ENCODE results near the gene B4GALT6. TPM values are rescaled to one million over a fixed set of nuclear protein-coding genes. Genes with fewer than 3 reads are reported as not detected.

The B4GALT6 gene
- polyA plus RNA-seq, 1 donor from 2014 or later, result 19.4 TPM

DNA sequence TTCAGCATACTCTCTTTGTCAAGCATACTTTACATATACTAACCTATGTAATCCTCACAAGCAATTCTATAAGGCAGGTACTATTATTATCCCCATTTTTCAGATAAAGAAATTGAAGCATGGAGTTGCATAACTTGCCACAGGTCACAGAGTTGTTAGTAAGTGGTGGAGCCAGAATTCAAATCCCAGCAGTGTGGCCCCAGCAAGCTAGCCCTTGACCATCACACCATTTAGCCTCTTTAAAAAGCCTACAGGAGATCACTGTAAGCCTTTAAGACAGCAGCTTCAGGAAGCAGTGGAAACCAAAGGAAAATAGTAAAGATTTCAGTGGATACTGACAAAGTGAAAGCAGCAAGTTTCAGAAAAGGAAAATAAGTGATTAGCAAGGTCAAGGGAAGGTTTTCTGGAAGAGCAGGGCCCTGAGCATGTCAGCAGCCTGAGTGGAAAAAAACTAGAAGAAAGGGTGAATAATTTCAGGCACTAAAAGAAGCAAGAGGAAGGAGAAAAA is 11.7 kb downstream of the B4GALT6 start:
- no peak for TF ChIP-seq EZH2 (IDR thresholded peaks at IDR 0.05; ENCODE audit: borderline replicate concordance, insufficient read depth, low read length, poor library complexity, severe bottlenecking)
- no peak for TF ChIP-seq POLR2AphosphoS5 (IDR thresholded peaks at IDR 0.05)
- no peak for TF ChIP-seq RAD21 (conservative IDR thresholded peaks at IDR 0.05)
- TF ChIP-seq MXI1 (conservative IDR thresholded peaks at IDR 0.05; ENCODE audit: poor library complexity, severe bottlenecking), result no peak
- TF ChIP-seq TAF1 (IDR thresholded peaks at IDR 0.05; ENCODE audit: low read depth), result no peak
- no peak for TF ChIP-seq SMC3 (conservative IDR thresholded peaks at IDR 0.05; ENCODE audit: poor library complexity)
- TF ChIP-seq, protein P1, sequence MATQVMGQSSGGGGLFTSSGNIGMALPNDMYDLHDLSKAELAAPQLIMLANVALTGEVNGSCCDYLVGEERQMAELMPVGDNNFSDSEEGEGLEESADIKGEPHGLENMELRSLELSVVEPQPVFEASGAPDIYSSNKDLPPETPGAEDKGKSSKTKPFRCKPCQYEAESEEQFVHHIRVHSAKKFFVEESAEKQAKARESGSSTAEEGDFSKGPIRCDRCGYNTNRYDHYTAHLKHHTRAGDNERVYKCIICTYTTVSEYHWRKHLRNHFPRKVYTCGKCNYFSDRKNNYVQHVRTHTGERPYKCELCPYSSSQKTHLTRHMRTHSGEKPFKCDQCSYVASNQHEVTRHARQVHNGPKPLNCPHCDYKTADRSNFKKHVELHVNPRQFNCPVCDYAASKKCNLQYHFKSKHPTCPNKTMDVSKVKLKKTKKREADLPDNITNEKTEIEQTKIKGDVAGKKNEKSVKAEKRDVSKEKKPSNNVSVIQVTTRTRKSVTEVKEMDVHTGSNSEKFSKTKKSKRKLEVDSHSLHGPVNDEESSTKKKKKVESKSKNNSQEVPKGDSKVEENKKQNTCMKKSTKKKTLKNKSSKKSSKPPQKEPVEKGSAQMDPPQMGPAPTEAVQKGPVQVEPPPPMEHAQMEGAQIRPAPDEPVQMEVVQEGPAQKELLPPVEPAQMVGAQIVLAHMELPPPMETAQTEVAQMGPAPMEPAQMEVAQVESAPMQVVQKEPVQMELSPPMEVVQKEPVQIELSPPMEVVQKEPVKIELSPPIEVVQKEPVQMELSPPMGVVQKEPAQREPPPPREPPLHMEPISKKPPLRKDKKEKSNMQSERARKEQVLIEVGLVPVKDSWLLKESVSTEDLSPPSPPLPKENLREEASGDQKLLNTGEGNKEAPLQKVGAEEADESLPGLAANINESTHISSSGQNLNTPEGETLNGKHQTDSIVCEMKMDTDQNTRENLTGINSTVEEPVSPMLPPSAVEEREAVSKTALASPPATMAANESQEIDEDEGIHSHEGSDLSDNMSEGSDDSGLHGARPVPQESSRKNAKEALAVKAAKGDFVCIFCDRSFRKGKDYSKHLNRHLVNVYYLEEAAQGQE (IDR thresholded peaks at IDR 0.05; ENCODE audit: borderline replicate concordance), result no peak
- no peak for TF ChIP-seq EP300 (conservative IDR thresholded peaks at IDR 0.05; ENCODE audit: poor library complexity, severe bottlenecking)
- TF ChIP-seq, protein P2, sequence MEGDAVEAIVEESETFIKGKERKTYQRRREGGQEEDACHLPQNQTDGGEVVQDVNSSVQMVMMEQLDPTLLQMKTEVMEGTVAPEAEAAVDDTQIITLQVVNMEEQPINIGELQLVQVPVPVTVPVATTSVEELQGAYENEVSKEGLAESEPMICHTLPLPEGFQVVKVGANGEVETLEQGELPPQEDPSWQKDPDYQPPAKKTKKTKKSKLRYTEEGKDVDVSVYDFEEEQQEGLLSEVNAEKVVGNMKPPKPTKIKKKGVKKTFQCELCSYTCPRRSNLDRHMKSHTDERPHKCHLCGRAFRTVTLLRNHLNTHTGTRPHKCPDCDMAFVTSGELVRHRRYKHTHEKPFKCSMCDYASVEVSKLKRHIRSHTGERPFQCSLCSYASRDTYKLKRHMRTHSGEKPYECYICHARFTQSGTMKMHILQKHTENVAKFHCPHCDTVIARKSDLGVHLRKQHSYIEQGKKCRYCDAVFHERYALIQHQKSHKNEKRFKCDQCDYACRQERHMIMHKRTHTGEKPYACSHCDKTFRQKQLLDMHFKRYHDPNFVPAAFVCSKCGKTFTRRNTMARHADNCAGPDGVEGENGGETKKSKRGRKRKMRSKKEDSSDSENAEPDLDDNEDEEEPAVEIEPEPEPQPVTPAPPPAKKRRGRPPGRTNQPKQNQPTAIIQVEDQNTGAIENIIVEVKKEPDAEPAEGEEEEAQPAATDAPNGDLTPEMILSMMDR (IDR thresholded peaks at IDR 0.05; ENCODE audit: poor library complexity, severe bottlenecking), result no peak
- Histone ChIP-seq H4K20me1 (ENCODE audit: insufficient read depth) (no peaks in the 10 kb centered on the region), H3K27me3 (ENCODE audit: insufficient read depth, low read depth, low read length) (no peaks in the 10 kb centered on the region), H3K4me3 (ENCODE audit: low read length) (no peak overlapping the region), H3K9ac (ENCODE audit: low read length) (no peak overlapping the region), H3K9me3 (ENCODE audit: low read length) (no peaks in the 10 kb centered on the region), H3F3A (ENCODE audit: insufficient read depth, low read length, poor library complexity, severe bottlenecking) (no peaks in the 10 kb centered on the region), H3K79me2 (replicated peaks; ENCODE audit: insufficient read depth, low read length) (peaks cover 18% of the 10 kb centered on the region), H3K36me3 (ENCODE audit: insufficient read depth, low read length) (no peaks in the 10 kb centered on the region), H3K9me2 (ENCODE audit: insufficient read depth, low read length) (no peaks in the 10 kb centered on the region), H3K4me2 (ENCODE audit: low read length) (no peak overlapping the region), H3K27ac (ENCODE audit: low read length) (no peak overlapping the region), H2AFZ (ENCODE audit: low read depth, low read length) (no peak overlapping the region)

DNA sequence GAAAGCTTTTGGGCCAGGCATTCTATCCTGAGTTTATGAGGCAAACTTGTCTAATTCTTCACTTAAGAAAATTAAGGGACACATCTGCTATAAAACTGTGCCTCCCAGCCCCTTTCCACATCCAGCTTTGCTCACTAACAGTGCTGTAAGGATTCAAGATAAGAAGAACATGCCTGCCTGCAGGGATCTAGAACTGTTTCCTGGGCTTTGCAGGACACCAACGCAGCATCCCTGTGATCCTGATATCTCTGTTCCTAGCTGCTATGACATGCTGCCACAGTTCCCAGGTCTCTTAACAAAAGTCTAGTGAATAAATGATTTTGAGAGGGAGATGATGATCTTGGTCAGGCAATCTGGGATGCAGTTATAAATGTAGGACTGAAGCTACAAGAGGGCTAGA is 12.4 kb downstream of the B4GALT6 start:
- Histone ChIP-seq H3K36me3 (ENCODE audit: insufficient read depth, low read length) (no peaks in the 10 kb centered on the region), H3K9me3 (ENCODE audit: low read length) (no peaks in the 10 kb centered on the region), H3K4me2 (ENCODE audit: low read length) (no peak overlapping the region), H3K27me3 (ENCODE audit: insufficient read depth, low read depth, low read length) (no peaks in the 10 kb centered on the region), H3K4me3 (ENCODE audit: low read length) (no peak overlapping the region), H3K9me2 (ENCODE audit: insufficient read depth, low read length) (no peaks in the 10 kb centered on the region), H2AFZ (ENCODE audit: low read depth, low read length) (no peak overlapping the region), H3K79me2 (replicated peaks; ENCODE audit: insufficient read depth, low read length) (peaks cover 15% of the 10 kb centered on the region), H3F3A (ENCODE audit: insufficient read depth, low read length, poor library complexity, severe bottlenecking) (no peaks in the 10 kb centered on the region), H3K9ac (ENCODE audit: low read length) (no peak overlapping the region), H4K20me1 (ENCODE audit: insufficient read depth) (no peaks in the 10 kb centered on the region), H3K27ac (ENCODE audit: low read length) (no peak overlapping the region)
- TF ChIP-seq MXI1 (conservative IDR thresholded peaks at IDR 0.05; ENCODE audit: poor library complexity, severe bottlenecking) (no peak), EZH2 (IDR thresholded peaks at IDR 0.05; ENCODE audit: borderline replicate concordance, insufficient read depth, low read length, poor library complexity, severe bottlenecking) (no peak), TAF1 (IDR thresholded peaks at IDR 0.05; ENCODE audit: low read depth) (no peak)
- TF ChIP-seq, protein P2 (IDR thresholded peaks at IDR 0.05; ENCODE audit: poor library complexity, severe bottlenecking), result no peak
